Fibroblast of mammary gland (primary cell): ENCODE data around the gene GIGYF1.
A peak's percentile ranks its signal among the peaks of the same experiment; 100 is the strongest.

ENCODE experiments used
- DNase-seq: peaks from one replicate; pipeline ENCODE4 v3.0.0-alpha.2; 2010; ENCODE audit warnings: low read depth
- H3K4me3 ChIP-seq: 2 replicates; pipeline ENCODE4 v1.5.1; 2011; ENCODE audit warnings: low read depth, mild to moderate bottlenecking, low read length, moderate library complexity; ENCODE audit not compliant: control insufficient read depth
- TF ChIP-seq, protein P1 (sequence below): conservative IDR thresholded peaks from 2 replicates; pipeline ENCODE4 v1.5.1; 2011; ENCODE audit warnings: low read depth, low read length, inconsistent platforms; ENCODE audit not compliant: control insufficient read depth, insufficient read depth

The GIGYF1 gene

GRCh38 chr7:100683659-100684533 lies 10.2 kb downstream of the GIGYF1 start:
- no peak for DNase-seq
- no peak overlapping the region for H3K4me3 ChIP-seq
- TF ChIP-seq, protein P1, sequence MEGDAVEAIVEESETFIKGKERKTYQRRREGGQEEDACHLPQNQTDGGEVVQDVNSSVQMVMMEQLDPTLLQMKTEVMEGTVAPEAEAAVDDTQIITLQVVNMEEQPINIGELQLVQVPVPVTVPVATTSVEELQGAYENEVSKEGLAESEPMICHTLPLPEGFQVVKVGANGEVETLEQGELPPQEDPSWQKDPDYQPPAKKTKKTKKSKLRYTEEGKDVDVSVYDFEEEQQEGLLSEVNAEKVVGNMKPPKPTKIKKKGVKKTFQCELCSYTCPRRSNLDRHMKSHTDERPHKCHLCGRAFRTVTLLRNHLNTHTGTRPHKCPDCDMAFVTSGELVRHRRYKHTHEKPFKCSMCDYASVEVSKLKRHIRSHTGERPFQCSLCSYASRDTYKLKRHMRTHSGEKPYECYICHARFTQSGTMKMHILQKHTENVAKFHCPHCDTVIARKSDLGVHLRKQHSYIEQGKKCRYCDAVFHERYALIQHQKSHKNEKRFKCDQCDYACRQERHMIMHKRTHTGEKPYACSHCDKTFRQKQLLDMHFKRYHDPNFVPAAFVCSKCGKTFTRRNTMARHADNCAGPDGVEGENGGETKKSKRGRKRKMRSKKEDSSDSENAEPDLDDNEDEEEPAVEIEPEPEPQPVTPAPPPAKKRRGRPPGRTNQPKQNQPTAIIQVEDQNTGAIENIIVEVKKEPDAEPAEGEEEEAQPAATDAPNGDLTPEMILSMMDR: no peak

GRCh38 chr7:100682991-100683658 lies 10.9 kb downstream of the GIGYF1 start:
- no peak overlapping the region for H3K4me3 ChIP-seq
- no peak for DNase-seq
- TF ChIP-seq, protein P1: no peak

GRCh38 chr7:100682228-100682741 lies 11.8 kb downstream of the GIGYF1 start:
- TF ChIP-seq, protein P1: no peak
- peak; percentile 64 for DNase-seq

GRCh38 chr7:100681491-100682227 lies 12.4 kb downstream of the GIGYF1 start:
- TF ChIP-seq, protein P1: no peak
- H3K4me3 ChIP-seq: no peak overlapping the region
- DNase-seq: no peak

More at GRCh38 chr7:100682228-100682741, 11.8 kb downstream of the GIGYF1 start:
- H3K4me3 ChIP-seq: no peak overlapping the region

DNA sequence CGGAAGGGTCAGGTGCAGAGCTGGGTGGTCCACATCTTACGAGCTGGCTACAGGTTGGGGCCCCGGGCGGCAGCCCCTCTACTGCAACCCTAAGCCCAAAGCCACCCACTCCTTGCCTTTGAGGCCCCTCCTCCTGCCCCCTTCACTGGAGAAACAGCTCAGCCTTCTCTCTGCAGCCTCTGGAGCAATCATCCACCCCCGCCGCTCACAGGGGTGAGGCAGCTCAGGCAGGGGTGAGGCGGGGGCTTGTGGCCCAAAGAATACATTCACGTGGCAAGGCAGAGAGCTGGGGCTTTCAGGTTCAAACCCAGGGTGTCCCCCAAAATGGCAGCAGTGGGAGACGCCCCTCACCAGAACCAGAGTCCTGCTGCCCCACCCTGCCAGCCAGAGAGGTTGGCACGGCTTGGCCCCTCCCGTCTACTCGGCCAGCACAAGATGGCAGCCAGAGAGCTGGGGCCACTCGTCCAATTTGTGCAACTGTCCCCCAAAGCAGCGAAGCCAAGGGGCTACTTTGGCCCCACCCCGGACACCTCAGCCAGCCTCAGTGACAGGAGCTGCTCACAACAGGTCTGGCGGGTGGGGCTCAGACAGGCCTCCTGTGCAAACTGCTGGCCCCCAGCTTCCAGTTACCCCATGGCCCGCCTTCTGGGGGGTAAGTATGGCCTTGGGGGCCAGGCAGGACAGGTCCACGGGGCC lies 13.3 kb downstream of the GIGYF1 start:
- H3K4me3 ChIP-seq: no peak overlapping the region
- TF ChIP-seq, protein P1: no peak
- DNase-seq: peak; percentile 42
